ENCODE results near the gene BARHL2.
A peak's percentile ranks its signal among the peaks of the same experiment; 100 is the strongest.

Gene BARHL2

GRCh38 chr1:90724361-90724760 lies 7.3 kb upstream of the BARHL2 start:
- DNase-seq: no peak

- no peak for DNase-seq
Observed at GRCh38 chr1:90723590-90724108, 6.5 kb upstream of the BARHL2 start.

- no peak for DNase-seq
Observed at GRCh38 chr1:90722874-90723589, 5.9 kb upstream of the BARHL2 start.

- DNase-seq: peak; percentile 85
Observed at GRCh38 chr1:90721210-90722194, 4.4 kb upstream of the BARHL2 start.

GRCh38 chr1:90720145-90720636 lies 3.1 kb upstream of the BARHL2 start:
- no peak for DNase-seq

GRCh38 chr1:90719330-90720144 lies 2.4 kb upstream of the BARHL2 start:
- DNase-seq: no peak

GRCh38 chr1:90718411-90719329 lies 1.6 kb upstream of the BARHL2 start:
- no peak for DNase-seq

GRCh38 chr1:90717665-90718410 lies 736 bp upstream of the BARHL2 start:
- DNase-seq: peak; percentile 36

GRCh38 chr1:90717356-90717664 lies 208 bp upstream of the BARHL2 start:
- DNase-seq: no peak

GRCh38 chr1:90716243-90716551 lies 905 bp downstream of the BARHL2 start:
- no peak for DNase-seq

- no peak for DNase-seq
Observed at GRCh38 chr1:90715309-90715708, 1.8 kb downstream of the BARHL2 start.

- DNase-seq: no peak
Observed at GRCh38 chr1:90714521-90714951, 2.6 kb downstream of the BARHL2 start.

GRCh38 chr1:90713741-90714509 lies 3.2 kb downstream of the BARHL2 start:
- no peak for DNase-seq

- DNase-seq: no peak
Observed at GRCh38 chr1:90712915-90713730, 4.0 kb downstream of the BARHL2 start.

GRCh38 chr1:90712153-90712856 lies 4.8 kb downstream of the BARHL2 start:
- no peak for DNase-seq

GRCh38 chr1:90711696-90712095 lies 5.4 kb downstream of the BARHL2 start:
- DNase-seq: no peak

- no peak for DNase-seq
Observed at GRCh38 chr1:90710579-90711536, 6.2 kb downstream of the BARHL2 start.
